GM19455 (cell line): ENCODE measurements around the gene TOMM40L.
A peak's percentile ranks its signal among the peaks of the same experiment; 100 is the strongest.

Experiments used
- ATAC-seq: cut with Tn5 transposase; IDR thresholded peaks from one replicate; pipeline ENCODE4 v1.9.1; 2021; ENCODE audit not compliant: unreplicated experiment

Gene TOMM40L

GRCh38 chr1:161196521-161197451 lies 29.1 kb upstream of the TOMM40L start:
- no peak for ATAC-seq

- ATAC-seq, result no peak
Observed at GRCh38 chr1:161197560-161198193, 28.2 kb upstream of the TOMM40L start.

DNA sequence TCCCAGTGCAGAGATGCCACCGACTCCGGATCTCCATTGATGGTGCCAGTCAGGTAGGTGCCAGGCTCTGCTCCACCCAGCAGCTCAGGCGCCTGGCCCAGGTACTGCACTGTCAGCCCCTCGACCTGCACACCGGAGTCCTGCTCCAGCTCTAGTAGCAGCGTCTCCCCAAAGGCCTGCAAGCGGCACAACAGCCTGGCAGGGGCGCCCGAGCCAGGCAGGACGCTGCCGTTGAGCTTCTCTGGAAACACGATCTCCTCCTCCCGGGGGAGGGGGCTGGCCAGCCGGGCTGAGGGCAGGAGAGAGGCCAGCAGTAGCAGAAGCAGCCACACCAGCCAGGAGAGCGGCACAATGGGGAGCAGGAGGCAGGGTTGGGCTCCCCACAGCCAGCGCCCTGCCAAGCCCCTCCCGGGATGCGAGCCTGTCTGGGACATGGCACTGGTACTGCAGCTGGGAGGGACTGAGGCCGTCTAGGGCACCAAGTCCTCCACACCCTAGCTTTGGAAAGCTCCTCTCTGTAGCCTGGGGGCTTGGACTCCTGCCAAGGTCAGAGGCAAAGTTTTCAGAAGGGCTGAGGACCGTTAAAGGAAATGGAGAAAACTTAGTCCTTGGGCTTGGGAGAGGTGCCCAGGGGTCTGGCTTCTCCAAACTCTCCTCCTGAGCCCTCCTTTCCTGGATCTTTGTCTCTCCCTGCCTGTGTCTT lies 27.5 kb upstream of the TOMM40L start:
- no peak for ATAC-seq

DNA sequence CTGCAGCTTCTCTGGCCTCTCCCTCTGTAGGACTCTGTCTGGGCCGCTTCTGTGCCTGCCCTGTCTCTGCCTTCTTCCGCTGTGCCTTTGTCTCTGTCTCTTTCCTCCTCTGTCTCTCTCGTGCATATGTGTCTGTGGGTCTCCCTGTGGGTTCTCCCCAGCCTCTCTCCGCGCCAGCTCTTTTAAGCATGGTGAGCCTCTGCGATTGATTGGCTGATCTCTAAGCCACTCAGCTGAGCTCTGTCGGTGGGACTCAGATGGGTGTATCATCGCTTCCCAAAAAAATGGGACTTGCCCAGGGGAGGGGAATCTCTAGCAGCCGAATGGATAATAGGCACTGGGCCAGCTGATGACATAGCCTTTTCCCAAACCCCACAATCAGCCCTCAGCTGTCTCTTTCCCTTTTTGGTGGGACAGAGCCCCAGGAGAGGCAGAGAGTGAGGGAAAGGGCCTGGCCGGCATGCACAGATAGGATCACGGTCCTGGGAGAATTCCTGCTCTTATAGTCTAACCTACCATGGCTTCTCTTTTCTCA lies 26.9 kb upstream of the TOMM40L start, which contains the start of gene ADAMTS4:
TSS of gene ADAMTS4 (minus strand) at position 158 of the 535 bp plus-strand sequence. CDS start 427 bp downstream, outside the sequence.
- ATAC-seq, result no peak

GRCh38 chr1:161199506-161200139 lies 26.2 kb upstream of the TOMM40L start:
- no peak for ATAC-seq

DNA sequence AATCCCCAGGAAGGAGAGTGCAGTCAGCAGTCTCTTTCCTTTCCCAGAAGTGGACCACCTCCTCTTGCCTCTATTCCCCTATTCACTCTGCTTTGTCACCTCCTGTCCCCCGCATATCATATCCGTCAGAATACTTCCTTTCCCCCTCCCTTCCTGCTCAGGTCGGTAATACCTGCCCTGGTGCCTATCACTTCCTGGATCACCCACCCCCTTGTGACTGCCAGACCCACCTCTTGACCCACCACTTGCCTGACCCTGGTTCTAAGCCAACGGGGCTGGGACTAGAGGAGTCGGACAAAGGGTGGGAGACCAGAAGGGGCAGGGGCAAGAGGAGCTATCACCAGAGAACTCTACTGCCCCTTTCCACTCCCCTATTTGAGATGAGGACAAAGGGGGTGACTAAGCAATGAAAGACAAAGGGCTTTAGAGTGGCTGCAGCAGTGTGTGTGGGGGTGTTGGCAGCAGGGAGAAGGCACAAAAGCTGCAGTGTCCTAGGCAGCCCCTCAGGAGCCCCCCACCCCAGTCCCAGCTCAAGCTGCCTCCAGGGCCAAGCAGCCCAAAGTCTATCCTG lies 25.4 kb upstream of the TOMM40L start:
- no peak for ATAC-seq

DNA sequence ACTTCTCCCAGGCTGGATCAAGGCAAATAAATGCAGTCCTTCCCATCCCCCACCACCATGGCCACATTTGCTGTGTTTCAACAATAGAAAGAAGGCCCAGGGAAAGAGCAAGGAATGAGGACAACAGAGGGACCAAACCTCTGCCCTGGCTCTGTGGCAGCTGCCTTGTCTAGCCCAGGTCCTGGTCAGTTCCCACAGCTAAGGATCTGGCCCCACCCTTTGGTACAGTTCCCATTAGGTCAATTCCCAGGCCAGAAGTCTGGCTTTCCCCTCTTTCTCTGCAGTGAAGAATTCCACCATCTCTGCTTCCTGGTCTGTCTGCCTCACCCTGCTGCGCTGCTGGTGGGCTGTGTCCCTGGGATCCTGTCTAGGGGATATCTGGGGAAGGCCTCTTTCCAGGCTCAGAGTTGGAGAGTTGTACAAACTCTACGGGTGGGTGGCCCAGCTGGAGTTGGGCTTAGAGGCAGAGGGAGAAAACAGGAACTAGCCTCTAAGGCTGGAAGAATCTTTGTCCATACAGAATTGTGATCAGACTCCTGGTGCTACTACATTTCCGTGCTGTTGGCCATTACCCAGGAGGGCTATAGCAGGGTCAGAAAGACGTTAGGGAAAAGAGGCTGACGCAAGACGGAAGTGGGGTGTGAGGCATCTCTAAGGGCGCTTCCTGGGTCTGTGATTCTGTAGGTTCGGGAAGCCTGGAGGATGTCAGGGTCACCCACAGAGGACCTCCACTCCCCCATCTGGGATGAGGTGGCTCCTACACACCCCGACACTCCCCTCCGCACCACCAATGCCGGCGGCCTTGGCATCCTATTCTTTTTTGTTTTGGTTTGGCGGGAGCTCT lies 24.6 kb upstream of the TOMM40L start:
- ATAC-seq, result no peak

DNA sequence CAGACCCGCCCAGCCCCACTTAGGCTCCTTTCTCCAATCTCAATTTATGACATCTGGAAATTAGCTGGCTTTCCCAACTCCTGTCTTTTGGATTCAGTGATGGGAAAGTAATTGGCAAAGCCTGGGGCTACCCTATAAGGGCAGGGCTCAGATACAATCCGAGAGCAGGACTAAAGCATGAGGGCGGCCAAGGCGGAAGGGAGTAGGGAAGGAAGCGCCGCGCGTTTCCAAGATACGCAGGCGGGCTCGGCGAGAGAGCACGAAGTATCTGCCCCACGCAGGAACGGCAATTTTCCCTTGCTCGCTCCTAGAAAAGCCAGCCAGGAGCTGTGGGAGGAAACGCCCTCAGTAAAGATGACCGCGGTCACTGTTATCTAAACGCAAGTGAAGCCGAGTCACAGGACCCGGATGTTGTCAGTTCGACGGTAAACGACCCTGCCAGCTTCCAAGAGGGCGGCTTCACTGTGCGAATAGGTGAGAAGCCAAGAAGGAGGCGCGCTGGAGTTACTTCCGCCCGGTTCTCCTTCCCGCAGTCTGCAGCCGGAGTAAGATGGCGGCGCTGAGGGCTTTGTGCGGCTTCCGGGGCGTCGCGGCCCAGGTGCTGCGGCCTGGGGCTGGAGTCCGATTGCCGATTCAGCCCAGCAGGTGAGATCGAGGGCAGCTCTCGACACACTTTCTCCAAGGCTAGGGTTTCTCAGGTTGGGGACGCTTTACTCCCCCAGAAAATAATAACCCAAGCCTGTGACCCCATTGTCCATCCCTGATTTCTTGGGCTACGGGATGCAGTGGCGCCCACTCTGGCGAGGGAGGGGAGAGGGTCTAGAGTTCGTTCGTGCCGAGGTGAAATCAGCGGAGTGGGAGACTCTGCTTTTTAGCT lies 23.8 kb upstream of the TOMM40L start, which contains the start of gene NDUFS2:
TSS of gene NDUFS2 (plus strand) at position 532 of the 877 bp plus-strand sequence. CDS start at position 551, 19 bp downstream.
- peak; percentile 97 for ATAC-seq

- ATAC-seq, result no peak
Observed at GRCh38 chr1:161206411-161207140, 19.3 kb upstream of the TOMM40L start.

DNA sequence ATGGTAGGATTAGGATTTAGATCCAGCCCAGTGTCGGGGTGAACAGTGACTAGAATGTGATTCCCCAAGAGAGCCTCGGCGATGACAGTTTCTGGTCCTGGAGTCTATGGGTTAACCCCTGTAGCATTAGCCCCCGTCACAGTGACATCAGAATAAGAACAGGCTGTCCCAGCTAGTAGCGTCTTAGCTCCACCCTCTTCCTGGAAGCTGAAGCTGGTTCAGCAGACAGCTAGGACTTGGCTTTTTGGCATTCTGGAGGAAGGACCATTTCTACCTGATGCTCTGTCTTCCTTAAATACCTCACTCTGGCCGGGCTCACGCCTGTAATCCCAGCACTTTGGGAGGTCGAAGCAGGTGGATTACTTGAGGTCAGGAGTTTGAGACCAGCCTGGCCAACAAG lies 18.7 kb upstream of the TOMM40L start:
- ATAC-seq, result no peak

- no peak for ATAC-seq
Observed at GRCh38 chr1:161209790-161210409, 16.0 kb upstream of the TOMM40L start.

DNA sequence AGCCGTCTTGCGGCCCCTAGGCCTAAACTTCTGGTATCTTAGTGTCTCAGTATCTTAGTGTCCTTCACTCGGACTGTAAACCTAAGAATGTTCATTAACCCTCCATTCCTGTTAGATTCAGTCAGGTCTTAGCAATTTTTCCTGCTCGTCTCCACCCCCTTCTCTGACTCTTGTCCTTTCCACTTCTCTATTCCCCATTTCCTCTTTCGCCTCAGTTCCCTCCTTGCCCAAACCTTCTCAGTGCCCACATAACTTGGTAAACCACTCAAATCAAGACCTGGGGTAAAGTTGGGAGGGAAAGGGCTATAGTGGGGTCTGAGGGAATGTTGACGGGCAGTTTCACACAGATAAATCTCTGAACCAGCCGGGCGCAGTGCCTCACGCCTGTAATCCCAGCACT lies 11.5 kb upstream of the TOMM40L start:
- ATAC-seq, result no peak

DNA sequence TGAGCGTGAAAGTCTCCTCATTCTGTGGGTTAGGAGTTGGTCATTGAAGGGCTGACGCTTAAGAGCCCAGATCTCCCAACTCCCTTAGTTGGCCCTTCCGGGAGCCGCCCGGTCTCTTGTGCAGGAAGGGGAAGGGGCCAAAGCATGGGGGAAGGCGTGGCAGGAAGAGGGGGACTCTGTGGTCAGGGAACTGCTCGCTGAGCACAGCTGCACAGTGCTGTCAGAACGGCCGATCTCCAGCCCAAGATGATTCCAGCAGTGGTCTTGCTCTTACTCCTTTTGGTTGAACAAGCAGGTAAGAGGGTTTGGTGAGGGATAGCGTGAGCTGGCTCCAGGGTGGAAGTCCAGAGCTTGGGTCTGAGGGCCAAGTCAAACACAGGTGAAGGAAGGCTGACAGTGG lies 10.8 kb upstream of the TOMM40L start, which contains the start of gene FCER1G:
TSS of gene FCER1G (plus strand) at position 220 of the 400 bp plus-strand sequence. CDS start at position 247, 27 bp downstream.
- no peak for ATAC-seq

DNA sequence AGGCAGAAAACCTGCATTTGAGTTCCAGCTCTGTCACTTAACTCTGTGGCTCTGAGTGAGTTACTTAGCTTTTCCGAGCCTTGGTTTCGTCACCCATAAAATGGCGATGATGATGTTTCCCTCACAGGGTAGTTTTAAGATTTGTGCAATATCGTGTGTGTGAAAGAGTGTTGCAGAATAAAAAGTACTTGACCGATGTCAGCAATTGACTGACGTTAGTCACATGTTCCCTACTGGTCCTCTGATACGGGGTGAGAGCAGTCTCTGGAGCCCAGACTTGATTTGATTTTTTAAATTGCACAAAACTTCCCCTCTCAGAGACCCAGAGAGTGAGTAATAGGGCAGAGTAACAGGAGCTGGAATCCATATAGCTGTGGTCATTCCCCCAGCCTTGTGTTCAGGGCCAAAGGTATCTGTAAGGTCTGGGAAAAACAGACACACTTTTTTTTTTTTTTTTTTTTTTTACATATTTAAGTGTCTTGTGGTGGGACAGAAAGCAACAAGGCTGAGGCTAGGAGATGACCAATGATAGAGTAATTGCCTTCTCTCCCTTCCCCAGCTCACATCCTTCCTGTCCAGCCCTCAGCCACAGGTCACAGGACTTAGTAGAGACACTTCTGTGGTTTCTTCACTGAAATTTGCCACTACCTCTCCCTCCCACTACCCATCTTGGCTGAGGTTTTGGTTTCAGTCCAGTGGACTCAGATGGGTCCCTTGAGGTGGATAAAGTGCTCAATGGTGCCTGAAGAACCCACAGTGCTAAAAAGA lies 8.7 kb upstream of the TOMM40L start:
- peak; percentile 75 for ATAC-seq

DNA sequence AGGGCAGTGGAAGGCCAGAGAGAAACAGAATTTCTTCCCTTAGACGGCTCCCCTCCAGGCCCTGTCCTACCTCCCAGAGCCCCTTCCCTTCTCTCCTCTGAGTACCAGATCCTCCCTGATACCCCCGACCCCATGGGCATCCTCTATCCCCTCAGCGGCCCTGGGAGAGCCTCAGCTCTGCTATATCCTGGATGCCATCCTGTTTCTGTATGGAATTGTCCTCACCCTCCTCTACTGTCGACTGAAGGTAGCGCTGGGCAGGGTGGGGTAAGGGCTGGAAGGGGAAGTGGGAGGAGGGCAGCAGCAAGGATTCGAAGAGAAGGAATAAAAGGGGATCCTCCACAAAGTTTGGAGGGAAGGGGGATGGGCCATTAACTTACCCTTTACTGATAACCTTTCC lies 8.0 kb upstream of the TOMM40L start:
- no peak for ATAC-seq

GRCh38 chr1:161218301-161219077 lies 7.4 kb upstream of the TOMM40L start:
- ATAC-seq, result no peak
